ENCODE measurements around the gene GFER. TPM values are rescaled to one million over a fixed set of nuclear protein-coding genes. Genes with fewer than 3 reads are reported as not detected.

GFER gene
- total RNA-seq, 1 experiment from 2014 or later: 58.5 TPM

DNA sequence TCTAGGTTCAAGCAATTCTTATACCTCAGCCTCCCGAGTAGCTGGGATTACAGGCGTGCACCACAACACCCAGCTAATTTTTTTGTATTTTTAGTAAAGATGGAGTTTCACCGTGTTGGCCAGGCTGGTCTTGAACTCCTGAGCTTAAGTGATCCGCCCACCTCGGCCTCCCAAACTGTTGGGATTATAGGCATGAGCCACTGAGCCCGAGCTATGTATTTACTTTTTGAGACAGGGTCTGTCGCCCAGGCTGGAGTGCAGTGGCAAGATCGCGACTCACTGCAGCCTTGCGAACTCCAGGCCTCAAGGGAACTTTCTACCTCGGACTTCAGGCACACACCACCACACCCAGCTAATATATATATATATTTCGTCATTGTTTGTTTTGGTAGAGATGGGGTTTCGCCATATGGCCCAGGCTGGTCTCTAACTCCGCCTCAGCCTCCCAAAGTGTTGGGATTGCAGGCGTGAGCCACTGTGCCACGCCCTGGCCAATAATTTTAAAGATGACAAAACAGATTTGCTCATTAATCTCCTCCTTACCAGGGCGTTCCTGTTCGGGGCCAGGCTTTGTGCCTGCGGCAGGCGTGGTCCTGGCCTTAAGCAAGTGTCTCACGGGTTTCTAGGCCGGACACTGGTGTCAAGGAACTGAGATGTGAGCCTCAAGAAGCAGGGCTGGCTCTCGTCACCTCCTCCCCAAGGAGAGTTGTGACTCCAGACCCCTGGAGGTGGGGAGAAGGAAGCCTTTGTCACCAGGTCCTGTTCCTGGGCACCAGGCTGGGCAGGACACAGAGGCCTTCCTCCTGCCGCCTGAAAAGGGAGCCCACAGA, 31.3 kb downstream of the GFER start:
- ATAC-seq (no peak), DNase-seq (ENCODE audit: low spot score) (no peak)
- Mint-ChIP-seq H3K9me3 (no peaks in the 10 kb centered on the region), H3K36me3 (no peaks in the 10 kb centered on the region), H3K27ac (no peak overlapping the region), H3K27me3 (ENCODE audit: low read depth) (peaks cover 42% of the 10 kb centered on the region), H3K4me3 (no peak overlapping the region), H3K4me1 (peaks cover 2% of the 10 kb centered on the region)
- ChIA-PET CTCF (interaction anchor here (1.5 to 6.5 kb wide), 4 partner anchors 11 to 69 kb away, joined by 6 to 82 read pairs (median 8); no protein-coding TSS in a partner anchor), POLR2A (no interaction called here)
- no peak for TF ChIP-seq E2F4 (CRISPR knock-in tag; IDR thresholded peaks at IDR 0.05; ENCODE audit: borderline replicate concordance, low read depth)
- TF ChIP-seq GABPB1 (CRISPR knock-in tag; IDR thresholded peaks at IDR 0.05): peak; percentile 80

DNA sequence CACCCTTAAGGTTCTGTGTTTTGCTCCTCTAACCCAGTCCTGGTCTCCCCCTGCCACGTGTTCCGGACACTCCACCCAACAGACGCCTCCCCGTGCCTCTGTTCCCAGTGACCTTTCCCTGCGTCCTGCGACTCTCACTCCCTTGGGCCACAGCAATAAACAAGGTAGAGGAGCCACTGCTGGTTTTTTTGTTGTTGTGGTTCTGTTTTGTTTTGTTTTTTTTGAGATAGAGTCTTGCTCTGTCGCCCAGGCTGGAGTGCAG, 31.9 kb downstream of the GFER start:
- POLR2A ChIA-PET: interaction anchor here (1.1 kb wide), 1 partner anchor 109 kb away, joined by 3 read pairs; no protein-coding TSS in a partner anchor
- Mint-ChIP-seq H3K36me3 (no peaks in the 10 kb centered on the region), H3K27me3 (ENCODE audit: low read depth) (peaks cover 48% of the 10 kb centered on the region), H3K4me3 (no peak overlapping the region), H3K27ac (no peak overlapping the region), H3K9me3 (no peaks in the 10 kb centered on the region), H3K4me1 (peaks cover 2% of the 10 kb centered on the region; the same call in 1 of the 2 replicates)
- ATAC-seq (no peak), DNase-seq (ENCODE audit: low spot score) (no peak)
- TF ChIP-seq GTF2I (CRISPR knock-in tag; conservative IDR thresholded peaks at IDR 0.05) (no peak), CREB1 (CRISPR knock-in tag; IDR thresholded peaks at IDR 0.05) (no peak), ZNF317 (CRISPR knock-in tag; IDR thresholded peaks at IDR 0.05; ENCODE audit: borderline replicate concordance, low read depth) (no peak), SMAD4 (CRISPR knock-in tag; IDR thresholded peaks at IDR 0.05) (no peak)
- CTCF ChIA-PET: interaction anchor here (0.5 to 6.5 kb wide), 27 partner anchors 9 to 722 kb away, joined by 3 to 82 read pairs (median 5); partner anchors contain the start of genes NTHL1 and TSC2

DNA sequence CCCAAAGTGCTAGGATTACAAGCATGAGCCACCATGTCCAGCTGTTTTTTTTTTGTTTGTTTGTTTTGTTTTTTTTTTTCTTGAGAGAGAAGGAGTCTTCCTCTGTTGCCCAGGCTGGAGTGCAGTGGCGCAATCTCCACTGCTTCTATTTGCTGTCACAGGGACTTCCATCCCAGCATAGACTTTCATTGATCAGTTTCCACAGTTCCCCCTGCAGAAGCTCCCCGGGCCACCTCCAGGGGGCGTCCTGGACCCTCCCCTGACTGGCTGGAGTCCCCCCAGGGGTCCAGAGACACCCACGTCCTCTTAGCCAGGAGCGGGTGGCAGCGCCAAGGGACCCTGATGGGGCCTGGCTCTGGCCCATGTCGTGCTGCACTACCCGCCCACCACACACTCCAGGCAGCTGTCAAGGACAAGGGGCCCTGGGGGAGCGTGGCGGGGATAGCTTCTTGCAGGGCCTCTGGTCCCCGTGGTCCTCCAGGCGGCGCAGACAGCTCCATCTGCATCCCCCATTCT, 32.5 kb downstream of the GFER start:
- peaks cover 53% of the 10 kb centered on the region for H3K27me3 Mint-ChIP-seq (ENCODE audit: low read depth)
- H3K9me3 Mint-ChIP-seq: no peaks in the 10 kb centered on the region
- no peak overlapping the region for H3K27ac Mint-ChIP-seq
- ATAC-seq (peak; percentile 17), DNase-seq (ENCODE audit: low spot score) (peak; percentile 66)
- no peak overlapping the region for H3K4me3 Mint-ChIP-seq
- peaks cover 2% of the 10 kb centered on the region; the same call in 1 of the 2 replicates for H3K4me1 Mint-ChIP-seq
- POLR2A ChIA-PET: interaction anchor here (1.1 kb wide), 1 partner anchor 108 kb away, joined by 3 read pairs; no protein-coding TSS in a partner anchor
- no peak for TF ChIP-seq TEAD4 (CRISPR knock-in tag; IDR thresholded peaks at IDR 0.05)
- TF ChIP-seq ZNF423 (CRISPR knock-in tag; IDR thresholded peaks at IDR 0.05): peak; percentile 76
- TF ChIP-seq, protein P1, sequence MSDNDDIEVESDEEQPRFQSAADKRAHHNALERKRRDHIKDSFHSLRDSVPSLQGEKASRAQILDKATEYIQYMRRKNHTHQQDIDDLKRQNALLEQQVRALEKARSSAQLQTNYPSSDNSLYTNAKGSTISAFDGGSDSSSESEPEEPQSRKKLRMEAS (CRISPR knock-in tag; IDR thresholded peaks at IDR 0.05): no peak
- TF ChIP-seq, protein P2, sequence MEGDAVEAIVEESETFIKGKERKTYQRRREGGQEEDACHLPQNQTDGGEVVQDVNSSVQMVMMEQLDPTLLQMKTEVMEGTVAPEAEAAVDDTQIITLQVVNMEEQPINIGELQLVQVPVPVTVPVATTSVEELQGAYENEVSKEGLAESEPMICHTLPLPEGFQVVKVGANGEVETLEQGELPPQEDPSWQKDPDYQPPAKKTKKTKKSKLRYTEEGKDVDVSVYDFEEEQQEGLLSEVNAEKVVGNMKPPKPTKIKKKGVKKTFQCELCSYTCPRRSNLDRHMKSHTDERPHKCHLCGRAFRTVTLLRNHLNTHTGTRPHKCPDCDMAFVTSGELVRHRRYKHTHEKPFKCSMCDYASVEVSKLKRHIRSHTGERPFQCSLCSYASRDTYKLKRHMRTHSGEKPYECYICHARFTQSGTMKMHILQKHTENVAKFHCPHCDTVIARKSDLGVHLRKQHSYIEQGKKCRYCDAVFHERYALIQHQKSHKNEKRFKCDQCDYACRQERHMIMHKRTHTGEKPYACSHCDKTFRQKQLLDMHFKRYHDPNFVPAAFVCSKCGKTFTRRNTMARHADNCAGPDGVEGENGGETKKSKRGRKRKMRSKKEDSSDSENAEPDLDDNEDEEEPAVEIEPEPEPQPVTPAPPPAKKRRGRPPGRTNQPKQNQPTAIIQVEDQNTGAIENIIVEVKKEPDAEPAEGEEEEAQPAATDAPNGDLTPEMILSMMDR (IDR thresholded peaks at IDR 0.05): peak; percentile 60; the same call in 1 of the 2 replicates
- TF ChIP-seq, protein P3, sequence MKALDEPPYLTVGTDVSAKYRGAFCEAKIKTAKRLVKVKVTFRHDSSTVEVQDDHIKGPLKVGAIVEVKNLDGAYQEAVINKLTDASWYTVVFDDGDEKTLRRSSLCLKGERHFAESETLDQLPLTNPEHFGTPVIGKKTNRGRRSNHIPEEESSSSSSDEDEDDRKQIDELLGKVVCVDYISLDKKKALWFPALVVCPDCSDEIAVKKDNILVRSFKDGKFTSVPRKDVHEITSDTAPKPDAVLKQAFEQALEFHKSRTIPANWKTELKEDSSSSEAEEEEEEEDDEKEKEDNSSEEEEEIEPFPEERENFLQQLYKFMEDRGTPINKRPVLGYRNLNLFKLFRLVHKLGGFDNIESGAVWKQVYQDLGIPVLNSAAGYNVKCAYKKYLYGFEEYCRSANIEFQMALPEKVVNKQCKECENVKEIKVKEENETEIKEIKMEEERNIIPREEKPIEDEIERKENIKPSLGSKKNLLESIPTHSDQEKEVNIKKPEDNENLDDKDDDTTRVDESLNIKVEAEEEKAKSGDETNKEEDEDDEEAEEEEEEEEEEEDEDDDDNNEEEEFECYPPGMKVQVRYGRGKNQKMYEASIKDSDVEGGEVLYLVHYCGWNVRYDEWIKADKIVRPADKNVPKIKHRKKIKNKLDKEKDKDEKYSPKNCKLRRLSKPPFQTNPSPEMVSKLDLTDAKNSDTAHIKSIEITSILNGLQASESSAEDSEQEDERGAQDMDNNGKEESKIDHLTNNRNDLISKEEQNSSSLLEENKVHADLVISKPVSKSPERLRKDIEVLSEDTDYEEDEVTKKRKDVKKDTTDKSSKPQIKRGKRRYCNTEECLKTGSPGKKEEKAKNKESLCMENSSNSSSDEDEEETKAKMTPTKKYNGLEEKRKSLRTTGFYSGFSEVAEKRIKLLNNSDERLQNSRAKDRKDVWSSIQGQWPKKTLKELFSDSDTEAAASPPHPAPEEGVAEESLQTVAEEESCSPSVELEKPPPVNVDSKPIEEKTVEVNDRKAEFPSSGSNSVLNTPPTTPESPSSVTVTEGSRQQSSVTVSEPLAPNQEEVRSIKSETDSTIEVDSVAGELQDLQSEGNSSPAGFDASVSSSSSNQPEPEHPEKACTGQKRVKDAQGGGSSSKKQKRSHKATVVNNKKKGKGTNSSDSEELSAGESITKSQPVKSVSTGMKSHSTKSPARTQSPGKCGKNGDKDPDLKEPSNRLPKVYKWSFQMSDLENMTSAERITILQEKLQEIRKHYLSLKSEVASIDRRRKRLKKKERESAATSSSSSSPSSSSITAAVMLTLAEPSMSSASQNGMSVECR (CRISPR knock-in tag; IDR thresholded peaks at IDR 0.05; ENCODE audit: borderline replicate concordance): no peak
- peak; percentile 15; the same call in 1 of the 2 replicates for TF ChIP-seq GABPB1 (CRISPR knock-in tag; IDR thresholded peaks at IDR 0.05)
- TF ChIP-seq ZNF138 (CRISPR knock-in tag; conservative IDR thresholded peaks at IDR 0.05): no peak
- CTCF ChIA-PET: interaction anchor here (0.5 to 6.5 kb wide), 37 partner anchors 9 to 1828 kb away, joined by 3 to 82 read pairs (median 4); partner anchors contain the start of genes NOXO1, NTHL1, PKD1 and TBL3
- no peaks in the 10 kb centered on the region for H3K36me3 Mint-ChIP-seq
